SK-N-MC (cell line): ENCODE data around the gene DCLRE1B.

Experiments used
- EZH2 ChIP-seq: fragments of 200-600 bp; sonication (generic); IDR thresholded peaks from one replicate; pipeline ENCODE4 v1.6.1; 2017; ENCODE audit warnings: antibody characterized with exemption
- POLR2AphosphoS5 ChIP-seq: IDR thresholded peaks from 2 replicates; pipeline ENCODE4 v1.6.1; 2012; ENCODE audit warnings: mild to moderate bottlenecking, low read depth, low read length, borderline replicate concordance

GRCh38 chr1:113903501-113904292 lies 1.4 kb upstream of the DCLRE1B start:
- TF ChIP-seq POLR2AphosphoS5 (no peak), EZH2 (no peak)
